ENCODE results near the gene LOX.

Gene LOX

GRCh38 chr5:122097391-122097790, 19.3 kb upstream of the LOX start:
- TF ChIP-seq FOXP2 (optimal IDR thresholded peaks at IDR 0.05; ENCODE audit: borderline replicate concordance, extremely low read depth, extremely low read length, insufficient read depth) (no peak), REST (IDR thresholded peaks at IDR 0.05; ENCODE audit: insufficient read depth in 1 of 2, low read depth in 2 of 2, low read length in 2 of 2) (no peak), POLR2AphosphoS5 (IDR thresholded peaks at IDR 0.05; ENCODE audit: low read depth, low read length) (no peak), SIN3A (IDR thresholded peaks at IDR 0.05; ENCODE audit: borderline replicate concordance, insufficient read depth, low read length) (no peak), TAF1 (IDR thresholded peaks at IDR 0.05; ENCODE audit: borderline replicate concordance, insufficient read depth, low read length) (no peak)

GRCh38 chr5:122095158-122095557, 17.1 kb upstream of the LOX start:
- no peak for TF ChIP-seq SIN3A (IDR thresholded peaks at IDR 0.05; ENCODE audit: borderline replicate concordance, insufficient read depth, low read length)
- TF ChIP-seq POLR2AphosphoS5 (IDR thresholded peaks at IDR 0.05; ENCODE audit: low read depth, low read length): no peak
- no peak for TF ChIP-seq FOXP2 (optimal IDR thresholded peaks at IDR 0.05; ENCODE audit: borderline replicate concordance, extremely low read depth, extremely low read length, insufficient read depth)
- TF ChIP-seq REST (IDR thresholded peaks at IDR 0.05; ENCODE audit: insufficient read depth in 1 of 2, low read depth in 2 of 2, low read length in 2 of 2): no peak
- TF ChIP-seq TAF1 (IDR thresholded peaks at IDR 0.05; ENCODE audit: borderline replicate concordance, insufficient read depth, low read length): no peak

GRCh38 chr5:122093415-122094180, 15.5 kb upstream of the LOX start:
- TF ChIP-seq POLR2AphosphoS5 (IDR thresholded peaks at IDR 0.05; ENCODE audit: low read depth, low read length) (no peak), TAF1 (IDR thresholded peaks at IDR 0.05; ENCODE audit: borderline replicate concordance, insufficient read depth, low read length) (no peak), FOXP2 (optimal IDR thresholded peaks at IDR 0.05; ENCODE audit: borderline replicate concordance, extremely low read depth, extremely low read length, insufficient read depth) (no peak), SIN3A (IDR thresholded peaks at IDR 0.05; ENCODE audit: borderline replicate concordance, insufficient read depth, low read length) (no peak), REST (IDR thresholded peaks at IDR 0.05; ENCODE audit: insufficient read depth in 1 of 2, low read depth in 2 of 2, low read length in 2 of 2) (no peak)

- no peak for TF ChIP-seq POLR2AphosphoS5 (IDR thresholded peaks at IDR 0.05; ENCODE audit: low read depth, low read length)
- no peak for TF ChIP-seq SIN3A (IDR thresholded peaks at IDR 0.05; ENCODE audit: borderline replicate concordance, insufficient read depth, low read length)
- no peak for TF ChIP-seq REST (IDR thresholded peaks at IDR 0.05; ENCODE audit: insufficient read depth in 1 of 2, low read depth in 2 of 2, low read length in 2 of 2)
- no peak for TF ChIP-seq FOXP2 (optimal IDR thresholded peaks at IDR 0.05; ENCODE audit: borderline replicate concordance, extremely low read depth, extremely low read length, insufficient read depth)
- TF ChIP-seq TAF1 (IDR thresholded peaks at IDR 0.05; ENCODE audit: borderline replicate concordance, insufficient read depth, low read length): no peak
Measured at GRCh38 chr5:122091936-122092600, 14.0 kb upstream of the LOX start.

Measured in PFSK-1 (cell line).